Astrocyte (in vitro differentiated cells and primary cell): ENCODE measurements around the gene ASPSCR1. TPM values are rescaled to one million over a fixed set of nuclear protein-coding genes. Genes with fewer than 3 reads are reported as not detected.

Source experiments
- DNase-seq: peaks from one replicate; pipeline ENCODE4 v3.0.0-alpha.2; 2010; ENCODE audit warnings: low read depth
- FAIRE-seq: peaks from 2 replicates; lab custom pipeline; 2011; peaks lifted over from hg19 to GRCh38; lab: Jason Lieb, UNC
- H2AFZ ChIP-seq: 2 replicates; pipeline ENCODE4 v1.6.0; 2012; ENCODE audit warnings: low read depth, low read length, inconsistent platforms
- H3K27ac ChIP-seq: 2 replicates; pipeline ENCODE4 v1.5.1; 2011; ENCODE audit warnings: low read depth, low read length, inconsistent platforms
- H3K27me3 ChIP-seq: 2 replicates; pipeline ENCODE4 v1.6.0; 2011; ENCODE audit warnings: low read length, inconsistent platforms; ENCODE audit not compliant: insufficient read depth
- H3K36me3 ChIP-seq: 2 replicates; pipeline ENCODE4 v1.5.1; 2011; ENCODE audit warnings: low read length, inconsistent platforms; ENCODE audit not compliant: insufficient read depth
- H3K4me1 ChIP-seq: 2 replicates; pipeline ENCODE4 v1.5.1; 2011; ENCODE audit warnings: low read length, inconsistent platforms; ENCODE audit not compliant: insufficient read depth
- H3K4me2 ChIP-seq: 2 replicates; pipeline ENCODE4 v1.6.0; 2012; ENCODE audit warnings: low read length, inconsistent platforms
- H3K4me3 ChIP-seq: 2 replicates; pipeline ENCODE4 v1.5.1; 2011; ENCODE audit warnings: low read depth, mild to moderate bottlenecking, low read length, inconsistent platforms; ENCODE audit not compliant: insufficient read depth
- H3K79me2 ChIP-seq: 2 replicates; pipeline ENCODE4 v1.6.0; 2012; ENCODE audit warnings: mild to moderate bottlenecking, low read length, inconsistent platforms; ENCODE audit not compliant: insufficient read depth
- H3K9ac ChIP-seq: 2 replicates; pipeline ENCODE4 v1.6.0; 2012; ENCODE audit warnings: mild to moderate bottlenecking, low read length, inconsistent platforms
- H3K9me3 ChIP-seq: 2 replicates; pipeline ENCODE4 v1.5.1; 2012; ENCODE audit warnings: low read depth, mild to moderate bottlenecking, low read length, inconsistent platforms; ENCODE audit not compliant: insufficient read depth
- H4K20me1 ChIP-seq: 2 replicates; pipeline ENCODE4 v1.6.0; 2012; ENCODE audit warnings: low read length, inconsistent platforms; ENCODE audit not compliant: insufficient read depth
- H3K27ac Mint-ChIP-seq: one replicate; pipeline ENCODE4 v1.8.0; 2021; ENCODE audit warnings: mild to moderate bottlenecking, mixed read lengths; ENCODE audit not compliant: unreplicated experiment
- H3K27me3 Mint-ChIP-seq: one replicate; pipeline ENCODE4 v1.8.0; 2021; ENCODE audit warnings: low read depth, mixed read lengths; ENCODE audit not compliant: unreplicated experiment
- H3K36me3 Mint-ChIP-seq: one replicate; pipeline ENCODE4 v1.8.0; 2021; ENCODE audit warnings: low read depth, mixed read lengths; ENCODE audit not compliant: unreplicated experiment
- H3K4me1 Mint-ChIP-seq: one replicate; pipeline ENCODE4 v1.8.0; 2021; ENCODE audit warnings: low read depth, mixed read lengths; ENCODE audit not compliant: unreplicated experiment
- H3K4me3 Mint-ChIP-seq: one replicate; pipeline ENCODE4 v1.8.0; 2021; ENCODE audit warnings: mild to moderate bottlenecking, moderate library complexity, mixed read lengths; ENCODE audit not compliant: unreplicated experiment
- H3K9me3 Mint-ChIP-seq: one replicate; pipeline ENCODE4 v1.8.0; 2021; ENCODE audit warnings: mild to moderate bottlenecking, mixed read lengths; ENCODE audit not compliant: unreplicated experiment
- CTCF ChIP-seq: IDR thresholded peaks from 2 replicates; pipeline ENCODE4 v1.5.1; 2011; ENCODE audit warnings: low read depth, mild to moderate bottlenecking, inconsistent platforms, low read length, moderate library complexity; ENCODE audit not compliant: insufficient read depth
- EZH2 ChIP-seq: IDR thresholded peaks from 2 replicates; pipeline ENCODE4 v1.6.1; 2012; ENCODE audit warnings: mild to moderate bottlenecking, low read length, inconsistent platforms; ENCODE audit not compliant: insufficient read depth
- total RNA-seq: library from RNA; stranded (reverse); gene quantifications from 2 replicates; pipeline ENCODE4 v1.2.1, GENCODE V29; 2021

Gene ASPSCR1
- total RNA-seq, 1 donor from 2014 or later, result 25.5 TPM

DNA sequence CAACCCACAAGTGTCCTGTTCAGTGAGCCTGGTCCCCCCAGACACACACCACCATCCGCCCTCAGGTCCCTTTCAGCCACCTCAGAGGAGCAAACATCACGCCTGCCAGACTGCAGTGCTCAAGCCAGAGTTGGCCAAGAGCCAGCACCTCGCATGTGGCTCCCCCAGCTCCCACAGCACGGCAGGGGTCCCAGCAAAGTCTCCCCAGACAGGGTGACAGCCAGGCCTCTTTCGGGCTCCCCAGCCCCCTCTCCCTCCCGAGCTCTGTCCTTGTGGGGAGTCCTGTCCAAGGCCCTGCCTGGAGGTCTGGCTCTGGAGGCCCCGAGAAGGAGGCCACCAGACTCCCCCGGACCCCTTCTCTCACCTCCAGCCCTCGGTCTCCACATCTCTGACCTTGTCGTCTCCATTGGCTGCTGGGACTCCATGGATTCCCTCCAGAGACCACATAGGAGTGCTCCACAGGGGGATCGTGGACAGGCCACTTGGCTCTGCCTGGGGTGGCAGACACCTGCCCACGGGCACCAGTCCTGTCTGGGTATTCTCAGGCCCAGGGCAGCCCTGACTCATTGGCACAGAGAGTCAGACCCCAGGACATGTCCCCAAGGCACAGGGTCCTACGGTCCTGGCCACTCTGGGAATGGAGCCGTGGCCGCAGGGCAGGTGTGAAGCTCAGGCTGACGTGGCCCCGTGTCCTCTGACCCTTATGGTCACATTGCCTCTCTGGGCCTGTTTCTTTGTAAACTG, 28.6 kb upstream of the ASPSCR1 start:
- no peaks in the 10 kb centered on the region for H3K36me3 ChIP-seq
- no peaks in the 10 kb centered on the region for H3K9me3 ChIP-seq
- H4K20me1 ChIP-seq, result no peaks in the 10 kb centered on the region
- no peak for FAIRE-seq
- H3K9ac ChIP-seq, result no peak overlapping the region
- no peak overlapping the region for H3K27ac ChIP-seq
- no peak overlapping the region for H3K4me3 ChIP-seq
- no peak for TF ChIP-seq CTCF
- no peak for TF ChIP-seq EZH2
- Mint-ChIP-seq H3K9me3 (no peaks in the 10 kb centered on the region), H3K4me3 (no peak overlapping the region), H3K27ac (no peak overlapping the region), H3K27me3 (peaks cover 11% of the 10 kb centered on the region), H3K4me1 (no peaks in the 10 kb centered on the region), H3K36me3 (no peaks in the 10 kb centered on the region)
- no peak for DNase-seq
- H3K27me3 ChIP-seq, result peaks cover 5% of the 10 kb centered on the region
- no peaks in the 10 kb centered on the region for H3K79me2 ChIP-seq
- H3K4me1 ChIP-seq, result no peaks in the 10 kb centered on the region
- no peak overlapping the region for H3K4me2 ChIP-seq
- no peak overlapping the region for H2AFZ ChIP-seq

DNA sequence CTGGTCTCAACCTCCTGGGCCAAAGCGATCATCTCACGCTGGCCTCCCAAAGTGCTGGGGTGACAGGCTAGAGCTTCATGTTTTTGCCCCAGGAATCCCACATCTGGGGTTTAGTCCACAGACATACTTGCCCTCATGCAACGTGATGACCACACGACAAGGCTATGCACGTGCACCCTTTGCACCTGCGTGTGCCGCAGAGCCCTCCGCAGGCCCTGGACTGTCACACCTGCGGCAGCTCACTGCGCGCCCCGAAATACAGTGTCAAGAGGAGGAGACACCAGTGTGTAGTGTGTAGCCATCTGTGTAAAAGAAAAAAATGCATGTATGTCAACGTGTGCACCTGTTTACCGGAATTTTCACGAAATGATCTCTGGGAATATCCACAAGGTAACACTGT, 26.9 kb upstream of the ASPSCR1 start:
- no peak overlapping the region for H3K27ac ChIP-seq
- H3K9ac ChIP-seq, result no peak overlapping the region
- H3K36me3 Mint-ChIP-seq, result no peaks in the 10 kb centered on the region
- no peaks in the 10 kb centered on the region for H3K9me3 Mint-ChIP-seq
- no peak for TF ChIP-seq CTCF
- TF ChIP-seq EZH2, result no peak
- no peaks in the 10 kb centered on the region for H3K36me3 ChIP-seq
- DNase-seq (no peak), FAIRE-seq (no peak)
- H3K4me1 Mint-ChIP-seq, result no peaks in the 10 kb centered on the region
- H3K27me3 ChIP-seq, result no peaks in the 10 kb centered on the region
- H3K9me3 ChIP-seq, result no peaks in the 10 kb centered on the region
- peaks cover 10% of the 10 kb centered on the region for H3K27me3 Mint-ChIP-seq
- H3K4me1 ChIP-seq, result no peaks in the 10 kb centered on the region
- H3K4me3 Mint-ChIP-seq, result no peak overlapping the region
- no peaks in the 10 kb centered on the region for H3K79me2 ChIP-seq
- no peak overlapping the region for H2AFZ ChIP-seq
- no peak overlapping the region for H3K4me2 ChIP-seq
- H3K4me3 ChIP-seq, result no peak overlapping the region
- H4K20me1 ChIP-seq, result no peaks in the 10 kb centered on the region
- no peak overlapping the region for H3K27ac Mint-ChIP-seq
